HCT116 (cell line): ENCODE data around the gene PFKP. TPM values are rescaled to one million over a fixed set of nuclear protein-coding genes. Genes with fewer than 3 reads are reported as not detected.

Source experiments
- ATAC-seq: fragments of 200-7000 bp; cut with Tn5 transposase; 2 replicates; pipeline ENCODE4 v1.9.1; 2020; ENCODE audit warnings: mild to moderate bottlenecking, moderate library complexity
- BruUV-seq: library from RNA; stranded (reverse); fragments of 400-500 nt; replicated peaks from 2 replicates; lab custom pipeline; 2021; lab: Mats Ljungman, UMichigan
- CTCF ChIA-PET: fragments of 300-600 bp; sonication (Branson Sonifier 250); formaldehyde crosslinking; loops from one replicate; lab custom pipeline; 2021; ENCODE audit warnings: antibody characterized with exemption; lab: Charles Lee
- POLR2A ChIA-PET: fragments of 300-600, 350-600 bp; sonication (Branson Sonifier 250); formaldehyde crosslinking; loops from one replicate; lab custom pipeline; 2021; ENCODE audit warnings: antibody characterized with exemption; lab: Charles Lee
- RAD21 ChIA-PET, 2 experiments: fragments of 300-600 bp; sonication (Branson Sonifier 250); formaldehyde crosslinking; loops; one replicate each; lab custom pipeline; 2023; ENCODE audit warnings: low total read pairs in 2 of 2; ENCODE audit not compliant: uncharacterized antibody in 2 of 2, unreplicated experiment in 2 of 2, low non-redundant PET in 1 of 2; lab: Charles Lee
- DNase-seq: peaks from one replicate; pipeline ENCODE4 v3.0.0-alpha.2; 2010; ENCODE audit warnings: low read depth, low spot score
- H2AFZ ChIP-seq: fragments of 200-600 bp; shearing (Covaris generic), sonication (generic); 2 replicates; pipeline ENCODE4 v1.6.1; 2017; ENCODE audit warnings: low read depth, mixed run types, mixed read lengths, antibody characterized with exemption, low read length; ENCODE audit not compliant: poor library complexity, severe bottlenecking
- H3K27ac ChIP-seq: 2 replicates; pipeline ENCODE4 v1.5.1; 2012; ENCODE audit warnings: low read depth, low read length
- H3K27me3 ChIP-seq: fragments of 200-600 bp; sonication (generic); 2 replicates; pipeline ENCODE4 v1.6.1; 2016; ENCODE audit warnings: mixed run types, low read length, mixed read lengths; ENCODE audit not compliant: insufficient read depth
- H3K36me3 ChIP-seq, 2 experiments: fragments of 200-500 bp in 1 of 2; fragments of 200-600 bp in 1 of 2; sonication (Bioruptor generic) in 1 of 2; sonication (generic) in 1 of 2; 2 replicates each; pipeline versions ENCODE4 v1.5.1 to v1.6.1; 2014 to 2016; ENCODE audit warnings: low read length in 2 of 2, inconsistent platforms in 1 of 2, mixed read lengths in 1 of 2, mixed run types in 1 of 2; ENCODE audit not compliant: insufficient read depth in 2 of 2, control insufficient read depth in 1 of 2
- H3K4me1 ChIP-seq, 2 experiments: fragments of 200-600 bp in 1 of 2; sonication (generic) in 1 of 2; 2 replicates each; pipeline versions ENCODE4 v1.5.1 to v1.6.1; 2012 to 2017; ENCODE audit warnings: low read length in 2 of 2, inconsistent platforms in 1 of 2, mild to moderate bottlenecking in 1 of 2, mixed read lengths in 1 of 2, mixed run types in 1 of 2, moderate library complexity in 1 of 2; ENCODE audit not compliant: insufficient read depth in 2 of 2, control insufficient read depth in 1 of 2
- H3K4me2 ChIP-seq: fragments of 200-600 bp; sonication (generic); 2 replicates; pipeline ENCODE4 v1.6.1; 2017; ENCODE audit warnings: mixed run types, low read length, mixed read lengths
- H3K4me3 ChIP-seq, 2 experiments: fragments of 200-600 bp in 1 of 2; sonication (generic) in 1 of 2; replicated peaks in 1 of 2; 2 replicates each; pipeline ENCODE4 v1.5.1; 2011 to 2016; ENCODE audit warnings: low read length in 2 of 2, control low read depth in 1 of 2, low read depth in 1 of 2, mild to moderate bottlenecking in 1 of 2, mixed read lengths in 1 of 2, mixed run types in 1 of 2
- H3K79me2 ChIP-seq: fragments of 200-600 bp; sonication (generic); 2 replicates; pipeline ENCODE4 v1.6.1; 2017; ENCODE audit warnings: mild to moderate bottlenecking, mixed run types, low read length, moderate library complexity, mixed read lengths; ENCODE audit not compliant: insufficient read depth
- H3K9ac ChIP-seq: fragments of 200-600 bp; sonication (generic); 2 replicates; pipeline ENCODE4 v1.6.1; 2016; ENCODE audit warnings: low read length, mixed read lengths
- H3K9me2 ChIP-seq: fragments of 200-600 bp; sonication (generic), shearing (Covaris generic); 2 replicates; pipeline ENCODE4 v1.6.1; 2017; ENCODE audit warnings: mixed run types, mild to moderate bottlenecking, moderate library complexity; ENCODE audit not compliant: insufficient read depth
- H3K9me3 ChIP-seq, 2 experiments: fragments of 200-500 bp in 1 of 2; fragments of 200-600 bp in 1 of 2; sonication (Bioruptor generic) in 1 of 2; sonication (generic) in 1 of 2; 2 replicates each; pipeline ENCODE4 v1.6.1; 2014 to 2017; ENCODE audit warnings: low read length in 2 of 2, mixed read lengths in 2 of 2, inconsistent platforms in 1 of 2, low read depth in 1 of 2, mild to moderate bottlenecking in 1 of 2, mixed run types in 1 of 2, moderate library complexity in 1 of 2; ENCODE audit not compliant: control insufficient read depth in 1 of 2, insufficient read depth in 1 of 2
- H4K20me1 ChIP-seq: fragments of 200-600 bp; sonication (generic), shearing (Covaris generic); 2 replicates; pipeline ENCODE4 v1.6.1; 2017; ENCODE audit warnings: mixed run types, mild to moderate bottlenecking, moderate library complexity; ENCODE audit not compliant: insufficient read depth
- CBX3 ChIP-seq: IDR thresholded peaks from 2 replicates; pipeline ENCODE4 v1.6.1; 2012; ENCODE audit warnings: low read depth
- CEBPB ChIP-seq: IDR thresholded peaks from 2 replicates; pipeline ENCODE4 v1.6.1; 2012; ENCODE audit warnings: low read depth
- EGR1 ChIP-seq: IDR thresholded peaks from 2 replicates; pipeline ENCODE4 v1.6.1; 2012; ENCODE audit warnings: low read depth
- ELF1 ChIP-seq: IDR thresholded peaks from 2 replicates; pipeline ENCODE4 v1.6.1; 2012; ENCODE audit warnings: low read depth, borderline replicate concordance
- EZH2 ChIP-seq: fragments of 200-600 bp; sonication (generic); IDR thresholded peaks from 2 replicates; pipeline ENCODE4 v1.6.1; 2017; ENCODE audit warnings: antibody characterized with exemption, mixed run types
- EZH2phosphoT487 ChIP-seq: fragments of 200-600 bp; IDR thresholded peaks from 2 replicates; pipeline ENCODE4 v1.6.1; 2018; ENCODE audit warnings: antibody characterized with exemption, borderline replicate concordance
- FOSL1 ChIP-seq: IDR thresholded peaks from 2 replicates; pipeline ENCODE4 v1.6.1; 2012; ENCODE audit warnings: low read depth
- JUND ChIP-seq: IDR thresholded peaks from 2 replicates; pipeline ENCODE4 v1.6.1; 2012
- POLR2AphosphoS5 ChIP-seq: IDR thresholded peaks from 2 replicates; pipeline ENCODE4 v1.6.1; 2011; ENCODE audit warnings: mild to moderate bottlenecking, low read depth, low read length, moderate library complexity
- RAD21 ChIP-seq: IDR thresholded peaks from 2 replicates; pipeline ENCODE4 v1.6.1; 2012; ENCODE audit warnings: low read depth, mild to moderate bottlenecking
- SIN3A ChIP-seq: IDR thresholded peaks from 2 replicates; pipeline ENCODE4 v1.6.1; 2012; ENCODE audit warnings: low read depth
- SP1 ChIP-seq: IDR thresholded peaks from 2 replicates; pipeline ENCODE4 v1.6.1; 2012; ENCODE audit warnings: low read depth
- SRF ChIP-seq: IDR thresholded peaks from 2 replicates; pipeline ENCODE4 v1.6.1; 2012; ENCODE audit warnings: low read depth
- TCF7L2 ChIP-seq: IDR thresholded peaks from 2 replicates; pipeline ENCODE4 v1.7.0; 2011; ENCODE audit warnings: borderline replicate concordance, inconsistent platforms; ENCODE audit not compliant: insufficient read depth, insufficient read length; ENCODE audit errors: extremely low read depth
- YY1 ChIP-seq: IDR thresholded peaks from 2 replicates; pipeline ENCODE4 v1.6.1; 2011; ENCODE audit warnings: low read length, low read depth, moderate library complexity, mild to moderate bottlenecking; ENCODE audit not compliant: insufficient replicate concordance; ENCODE audit errors: extremely low read depth
- ZFX ChIP-seq: fragments of 450-650 bp; IDR thresholded peaks from 2 replicates; pipeline ENCODE4 v1.6.1; 2017
- ZNF274 ChIP-seq: fragments of 200-500 bp; sonication (Bioruptor generic); IDR thresholded peaks from 2 replicates; pipeline ENCODE4 v1.6.1; 2014; ENCODE audit warnings: mild to moderate bottlenecking, low read depth, low read length, inconsistent platforms
- intact Hi-C: fragments of 100-400 bp; cut with micrococcal nuclease; formaldehyde crosslinking; loops from 2 replicates; pipeline ENCODE4 v1.10.0; 2022
- total RNA-seq: library from RNA; stranded (reverse); gene quantifications from one replicate; pipeline ENCODE4 v1.2.1, GENCODE V29; 2021; ENCODE audit not compliant: unreplicated experiment
- TF ChIP-seq, protein P1 (sequence below): IDR thresholded peaks from 2 replicates; pipeline ENCODE4 v1.6.1; 2012; ENCODE audit warnings: low read depth
- TF ChIP-seq, protein P2 (sequence below): IDR thresholded peaks from 2 replicates; pipeline ENCODE4 v1.6.1; 2011; ENCODE audit warnings: mild to moderate bottlenecking, low read length, moderate library complexity; ENCODE audit not compliant: insufficient replicate concordance; ENCODE audit errors: extremely low read depth
- TF ChIP-seq, protein P3 (sequence below): IDR thresholded peaks from 2 replicates; pipeline ENCODE4 v1.6.1; 2012
- TF ChIP-seq, protein P4 (sequence below): IDR thresholded peaks from 2 replicates; pipeline ENCODE4 v1.6.1; 2012

The PFKP gene
- total RNA-seq, 1 experiment from 2014 or later: 237 TPM

DNA sequence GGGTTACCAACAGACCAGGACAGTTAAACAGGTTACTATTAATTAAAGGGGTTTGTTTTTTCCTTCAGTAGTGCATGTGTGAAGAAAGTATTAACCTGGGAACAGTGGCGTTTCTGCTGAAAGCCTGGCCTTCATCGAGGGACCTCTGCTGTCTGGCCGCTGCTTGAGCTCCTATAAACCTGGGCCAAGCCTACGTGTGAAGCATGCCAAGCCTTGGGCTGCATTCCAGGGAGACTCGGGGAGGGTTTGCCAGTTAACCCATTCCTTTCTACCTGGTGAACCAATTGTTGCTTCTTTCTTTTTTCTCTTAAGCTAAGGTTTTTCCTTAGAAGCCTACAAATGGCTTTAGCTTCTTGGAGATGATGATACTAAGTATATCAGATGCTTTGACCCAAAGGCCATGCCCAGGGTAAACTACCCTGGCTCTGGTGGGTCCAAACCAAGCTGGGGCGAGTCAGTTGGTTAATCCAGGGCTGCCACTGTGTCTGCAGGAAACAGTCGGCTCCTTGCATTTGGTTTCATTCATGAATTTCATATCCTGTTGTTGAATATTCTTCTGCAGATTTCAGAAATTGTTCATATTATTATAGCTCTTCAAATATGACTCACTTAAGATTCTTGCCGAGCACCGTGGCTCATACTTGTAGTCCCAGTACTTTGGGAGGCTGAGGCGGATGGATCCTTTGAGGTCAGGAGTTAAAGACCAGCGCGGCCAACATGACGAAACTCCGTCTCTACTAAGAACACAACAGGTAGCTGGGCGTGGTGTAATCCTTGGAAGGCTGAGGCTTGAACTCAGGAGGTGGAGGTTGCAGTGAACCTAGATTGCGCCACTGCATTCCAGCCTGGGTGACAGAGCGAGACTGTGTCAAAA is 23.8 kb downstream of the PFKP start:
- BruUV-seq: no TSS peak
- ATAC-seq (peak; percentile 70), DNase-seq (peak; percentile 91)
- ChIA-PET POLR2A (interaction anchor here (0.8 to 1.4 kb wide), 4 partner anchors 14 to 21 kb away, joined by 3 to 4 read pairs (median 3); no protein-coding TSS in a partner anchor), RAD21 (interaction anchor here (1.2 kb wide), 2 partner anchors 10 to 20 kb away, joined by 3 read pairs; no protein-coding TSS in a partner anchor), CTCF (interaction anchor here (0.6 to 1.6 kb wide), 2 partner anchors 10 to 23 kb away, joined by 3 to 5 read pairs; no protein-coding TSS in a partner anchor)
- Histone ChIP-seq H3K36me3 (peaks cover 0 to 10% of the 10 kb centered on the region in 2 experiments; a peak in 2 of 4 replicates), H3K9ac (peak overlapping the region; percentile 56), H3K4me2 (peak overlapping the region; percentile 70), H3K9me2 (no peaks in the 10 kb centered on the region), H3K27ac (peak overlapping the region; percentile 93), H3K27me3 (no peaks in the 10 kb centered on the region), H2AFZ (no peak overlapping the region), H3K4me3 (peak overlapping the region; percentile 8 to 37), H3K4me1 (peaks cover 73 to 97% of the 10 kb centered on the region in 2 experiments), H4K20me1 (peaks cover 4% of the 10 kb centered on the region; the same call in 1 of the 2 replicates), H3K79me2 (peaks cover 87% of the 10 kb centered on the region), H3K9me3 (no peaks in the 10 kb centered on the region)
- intact Hi-C loops: loop anchor here (1.0 to 10.0 kb wide), 3 partner anchors 20 to 674 kb away; partner anchors contain the start of gene PITRM1
- TF ChIP-seq FOSL1 (peak; percentile 75), EGR1 (0 out of 2 replicates have a peak, but pooled peaks have one; percentile 32), SRF (peak; percentile 52), RAD21 (0 out of 2 replicates have a peak, but pooled peaks have one; percentile 15), EZH2phosphoT487 (no peak), ELF1 (no peak), POLR2AphosphoS5 (peak; percentile 33), CBX3 (peak; percentile 69; the same call in 1 of the 2 replicates), ZFX (no peak), JUND (peak; percentile 83), TCF7L2 (peak; percentile 87), ZNF274 (no peak), SIN3A (peak; percentile 94), SP1 (peak; percentile 80), CEBPB (peak; percentile 98), YY1 (peak; percentile 20), EZH2 (no peak)
- TF ChIP-seq, protein P1, sequence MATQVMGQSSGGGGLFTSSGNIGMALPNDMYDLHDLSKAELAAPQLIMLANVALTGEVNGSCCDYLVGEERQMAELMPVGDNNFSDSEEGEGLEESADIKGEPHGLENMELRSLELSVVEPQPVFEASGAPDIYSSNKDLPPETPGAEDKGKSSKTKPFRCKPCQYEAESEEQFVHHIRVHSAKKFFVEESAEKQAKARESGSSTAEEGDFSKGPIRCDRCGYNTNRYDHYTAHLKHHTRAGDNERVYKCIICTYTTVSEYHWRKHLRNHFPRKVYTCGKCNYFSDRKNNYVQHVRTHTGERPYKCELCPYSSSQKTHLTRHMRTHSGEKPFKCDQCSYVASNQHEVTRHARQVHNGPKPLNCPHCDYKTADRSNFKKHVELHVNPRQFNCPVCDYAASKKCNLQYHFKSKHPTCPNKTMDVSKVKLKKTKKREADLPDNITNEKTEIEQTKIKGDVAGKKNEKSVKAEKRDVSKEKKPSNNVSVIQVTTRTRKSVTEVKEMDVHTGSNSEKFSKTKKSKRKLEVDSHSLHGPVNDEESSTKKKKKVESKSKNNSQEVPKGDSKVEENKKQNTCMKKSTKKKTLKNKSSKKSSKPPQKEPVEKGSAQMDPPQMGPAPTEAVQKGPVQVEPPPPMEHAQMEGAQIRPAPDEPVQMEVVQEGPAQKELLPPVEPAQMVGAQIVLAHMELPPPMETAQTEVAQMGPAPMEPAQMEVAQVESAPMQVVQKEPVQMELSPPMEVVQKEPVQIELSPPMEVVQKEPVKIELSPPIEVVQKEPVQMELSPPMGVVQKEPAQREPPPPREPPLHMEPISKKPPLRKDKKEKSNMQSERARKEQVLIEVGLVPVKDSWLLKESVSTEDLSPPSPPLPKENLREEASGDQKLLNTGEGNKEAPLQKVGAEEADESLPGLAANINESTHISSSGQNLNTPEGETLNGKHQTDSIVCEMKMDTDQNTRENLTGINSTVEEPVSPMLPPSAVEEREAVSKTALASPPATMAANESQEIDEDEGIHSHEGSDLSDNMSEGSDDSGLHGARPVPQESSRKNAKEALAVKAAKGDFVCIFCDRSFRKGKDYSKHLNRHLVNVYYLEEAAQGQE: no peak
- TF ChIP-seq, protein P2, sequence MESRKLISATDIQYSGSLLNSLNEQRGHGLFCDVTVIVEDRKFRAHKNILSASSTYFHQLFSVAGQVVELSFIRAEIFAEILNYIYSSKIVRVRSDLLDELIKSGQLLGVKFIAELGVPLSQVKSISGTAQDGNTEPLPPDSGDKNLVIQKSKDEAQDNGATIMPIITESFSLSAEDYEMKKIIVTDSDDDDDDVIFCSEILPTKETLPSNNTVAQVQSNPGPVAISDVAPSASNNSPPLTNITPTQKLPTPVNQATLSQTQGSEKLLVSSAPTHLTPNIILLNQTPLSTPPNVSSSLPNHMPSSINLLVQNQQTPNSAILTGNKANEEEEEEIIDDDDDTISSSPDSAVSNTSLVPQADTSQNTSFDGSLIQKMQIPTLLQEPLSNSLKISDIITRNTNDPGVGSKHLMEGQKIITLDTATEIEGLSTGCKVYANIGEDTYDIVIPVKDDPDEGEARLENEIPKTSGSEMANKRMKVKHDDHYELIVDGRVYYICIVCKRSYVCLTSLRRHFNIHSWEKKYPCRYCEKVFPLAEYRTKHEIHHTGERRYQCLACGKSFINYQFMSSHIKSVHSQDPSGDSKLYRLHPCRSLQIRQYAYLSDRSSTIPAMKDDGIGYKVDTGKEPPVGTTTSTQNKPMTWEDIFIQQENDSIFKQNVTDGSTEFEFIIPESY: no peak
- TF ChIP-seq, protein P3, sequence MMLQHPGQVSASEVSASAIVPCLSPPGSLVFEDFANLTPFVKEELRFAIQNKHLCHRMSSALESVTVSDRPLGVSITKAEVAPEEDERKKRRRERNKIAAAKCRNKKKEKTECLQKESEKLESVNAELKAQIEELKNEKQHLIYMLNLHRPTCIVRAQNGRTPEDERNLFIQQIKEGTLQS: peak; percentile 92
- TF ChIP-seq, protein P4, sequence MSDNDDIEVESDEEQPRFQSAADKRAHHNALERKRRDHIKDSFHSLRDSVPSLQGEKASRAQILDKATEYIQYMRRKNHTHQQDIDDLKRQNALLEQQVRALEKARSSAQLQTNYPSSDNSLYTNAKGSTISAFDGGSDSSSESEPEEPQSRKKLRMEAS: peak; percentile 59
